SJCRH30 (cell line): Measurements from ENCODE around the gene KIF21A. TPM values are rescaled to one million over a fixed set of nuclear protein-coding genes. Genes with fewer than 3 reads are reported as not detected.
A peak's percentile ranks its signal among the peaks of the same experiment; 100 is the strongest.

Source experiments
- DNase-seq, 2 experiments: peaks; one replicate each; pipeline ENCODE4 v3.0.0-alpha.2; 2015 to 2020
- H3K27ac ChIP-seq: fragments of 250-450 bp; sonication (Bioruptor Pico); 2 replicates; pipeline ENCODE4 v1.5.1; 2020; ENCODE audit warnings: mild to moderate bottlenecking, moderate library complexity
- H3K27me3 ChIP-seq: fragments of 250-450 bp; sonication (Bioruptor Pico); 2 replicates; pipeline ENCODE4 v1.5.1; 2020; ENCODE audit warnings: mild to moderate bottlenecking, moderate library complexity
- H3K36me3 ChIP-seq: fragments of 250-450 bp; sonication (Bioruptor Pico); 2 replicates; pipeline ENCODE4 v1.5.1; 2020; ENCODE audit warnings: mild to moderate bottlenecking, moderate library complexity
- H3K4me1 ChIP-seq: fragments of 250-450 bp; sonication (Bioruptor Pico); 2 replicates; pipeline ENCODE4 v1.5.1; 2020; ENCODE audit warnings: mild to moderate bottlenecking, moderate library complexity
- H3K4me3 ChIP-seq: fragments of 250-450 bp; sonication (Bioruptor Pico); 2 replicates; pipeline ENCODE4 v1.5.1; 2020; ENCODE audit warnings: mild to moderate bottlenecking, moderate library complexity
- H3K9me3 ChIP-seq: fragments of 250-450 bp; sonication (Bioruptor Pico); replicated peaks from 2 replicates; pipeline ENCODE4 v1.5.1; 2020; ENCODE audit warnings: mild to moderate bottlenecking, moderate library complexity
- total RNA-seq: library from RNA; depleted of rRNA; stranded (reverse); fragments of >200 nt; shearing (Covaris generic); gene quantifications from 2 replicates; pipeline ENCODE4 v1.2.3, GENCODE V29; 2014

Gene KIF21A
- total RNA-seq, 1 experiment from 2014 or later, result 0.28 TPM

DNA sequence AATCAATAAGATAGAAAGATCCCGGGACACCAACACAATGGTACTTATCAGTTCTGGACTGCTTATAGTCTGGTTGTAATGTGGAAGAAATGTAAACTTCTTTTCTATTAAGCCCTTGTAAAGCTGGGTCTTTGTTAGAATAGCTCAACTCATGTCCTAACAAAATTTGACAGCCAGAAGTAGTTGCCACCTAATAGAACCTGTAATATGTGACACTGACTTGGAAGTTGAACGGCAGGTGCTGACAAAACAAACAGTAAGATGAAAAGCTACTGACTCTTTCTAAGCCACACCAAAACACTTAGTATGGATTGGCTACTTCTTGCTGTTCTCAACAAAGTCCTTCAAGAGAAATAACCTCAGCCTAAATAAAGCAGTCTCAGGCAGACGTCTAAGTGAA lies 56.6 kb downstream of the KIF21A start:
- no peak overlapping the region for H3K27ac ChIP-seq
- 0 out of 2 replicates have a peak, but pooled peaks cover 2% of the 10 kb centered on the region for H3K9me3 ChIP-seq
- H3K4me1 ChIP-seq, result no peaks in the 10 kb centered on the region
- H3K4me3 ChIP-seq, result no peak overlapping the region
- no peak for DNase-seq
- no peaks in the 10 kb centered on the region for H3K36me3 ChIP-seq
- H3K27me3 ChIP-seq, result no peaks in the 10 kb centered on the region

DNA sequence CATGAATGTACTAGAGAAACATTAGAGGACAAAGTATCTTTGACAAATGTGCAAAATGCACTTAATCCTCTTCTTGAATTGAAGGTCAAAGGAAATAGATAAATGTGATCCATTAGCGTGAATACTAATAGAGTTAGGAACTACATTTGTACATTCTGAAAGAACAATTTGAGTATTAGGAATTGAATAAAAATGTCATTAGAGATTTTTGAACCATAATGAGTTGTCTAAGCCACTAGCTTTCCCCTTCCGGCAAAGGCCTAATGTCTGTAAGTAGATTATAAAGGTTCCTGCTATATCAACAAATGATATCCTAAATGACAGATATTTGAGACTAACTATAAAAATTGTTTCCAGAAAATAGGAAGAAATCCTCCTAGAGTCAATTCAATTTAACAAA lies 59.8 kb downstream of the KIF21A start:
- no peak overlapping the region for H3K4me3 ChIP-seq
- no peaks in the 10 kb centered on the region for H3K9me3 ChIP-seq
- H3K27me3 ChIP-seq, result no peaks in the 10 kb centered on the region
- no peaks in the 10 kb centered on the region for H3K4me1 ChIP-seq
- H3K36me3 ChIP-seq, result no peaks in the 10 kb centered on the region
- no peak overlapping the region for H3K27ac ChIP-seq
- no peak for DNase-seq

DNA sequence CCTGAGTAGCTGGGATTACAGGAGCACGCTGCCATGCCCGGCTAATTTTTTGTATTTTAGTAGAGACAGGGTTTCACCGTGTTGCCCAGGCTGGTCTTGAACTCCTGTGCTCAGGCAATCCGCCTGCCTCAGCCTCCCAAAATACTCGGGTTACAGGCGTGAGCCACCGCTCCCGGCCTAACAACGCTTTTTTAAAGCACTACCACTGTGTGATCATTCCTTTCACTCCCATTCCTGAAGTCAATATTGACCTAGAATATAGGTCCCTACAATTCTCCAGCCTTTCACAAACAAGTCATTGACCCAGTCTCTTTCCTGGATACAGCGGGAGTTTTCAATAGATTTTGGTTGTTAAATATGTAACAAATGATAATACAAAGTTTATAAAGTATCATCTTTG lies 62.8 kb downstream of the KIF21A start:
- H3K27ac ChIP-seq, result no peak overlapping the region
- no peak for DNase-seq

GRCh38 chr12:39378341-39378740 lies 64.6 kb downstream of the KIF21A start:
- H3K4me1 ChIP-seq, result no peaks in the 10 kb centered on the region
- H3K27me3 ChIP-seq, result no peaks in the 10 kb centered on the region
- no peaks in the 10 kb centered on the region for H3K9me3 ChIP-seq
- no peak overlapping the region for H3K27ac ChIP-seq
- no peaks in the 10 kb centered on the region for H3K36me3 ChIP-seq
- no peak overlapping the region for H3K4me3 ChIP-seq
- DNase-seq, result no peak

More for the DNA sequence above, 62.8 kb downstream of the KIF21A start:
- H3K27me3 ChIP-seq, result no peaks in the 10 kb centered on the region
- no peak overlapping the region for H3K4me3 ChIP-seq
- H3K36me3 ChIP-seq, result no peaks in the 10 kb centered on the region
- H3K4me1 ChIP-seq, result no peaks in the 10 kb centered on the region
- no peaks in the 10 kb centered on the region for H3K9me3 ChIP-seq

DNA sequence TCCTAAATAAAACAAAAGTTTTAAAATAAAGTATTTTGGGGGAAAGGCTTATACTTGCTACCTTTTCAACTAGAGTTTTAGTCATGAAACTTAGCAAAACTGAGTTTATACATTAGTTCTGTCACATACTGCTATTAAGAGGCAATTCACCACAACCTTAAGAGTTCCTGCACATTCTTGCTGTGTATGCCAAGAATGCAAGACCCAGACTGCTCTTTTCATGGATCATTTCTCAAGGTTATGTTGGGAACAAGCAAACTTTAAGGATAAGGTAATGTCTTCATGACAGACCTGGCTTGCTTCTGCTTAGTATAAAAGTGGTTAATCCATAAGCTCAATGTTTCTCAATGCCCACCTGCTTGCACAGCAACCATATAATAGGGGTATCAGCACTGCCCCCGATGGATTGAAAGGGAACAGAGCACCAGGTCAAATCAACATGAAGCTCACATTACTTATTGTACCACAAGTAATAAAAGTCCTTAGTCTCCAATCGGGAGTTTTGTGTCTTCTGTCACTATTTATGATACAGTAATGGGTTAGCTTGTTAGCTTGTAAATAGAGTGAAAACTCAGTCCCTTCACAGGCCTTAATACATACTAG lies 67.6 kb downstream of the KIF21A start:
- no peaks in the 10 kb centered on the region for H3K4me1 ChIP-seq

DNA sequence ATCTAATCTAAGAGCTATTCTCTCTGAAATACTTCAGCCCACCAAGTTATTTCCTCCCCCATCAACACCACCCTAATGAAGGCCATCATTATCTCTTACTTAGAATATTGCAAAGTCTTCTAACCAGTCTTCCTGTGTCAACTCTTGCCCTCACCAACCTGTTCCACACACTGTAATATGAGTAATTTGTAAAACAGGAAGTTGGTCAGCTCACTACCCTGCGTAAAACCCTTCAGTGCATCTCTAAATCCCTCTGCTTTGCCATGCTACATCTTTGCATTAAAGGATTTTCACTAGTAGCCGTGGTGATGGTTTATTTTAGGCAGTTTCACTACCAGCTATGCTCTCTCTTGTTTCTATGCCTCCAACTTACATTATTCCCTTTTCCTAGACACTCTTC lies 70.0 kb downstream of the KIF21A start:
- Histone ChIP-seq H3K4me1 (no peaks in the 10 kb centered on the region), H3K9me3 (no peaks in the 10 kb centered on the region)
- peak in 1 of 2 experiments; percentile 6 for DNase-seq

More for the DNA sequence above, 67.6 kb downstream of the KIF21A start:
- Histone ChIP-seq H3K9me3 (no peaks in the 10 kb centered on the region), H3K36me3 (no peaks in the 10 kb centered on the region), H3K27ac (no peak overlapping the region), H3K4me3 (no peak overlapping the region), H3K27me3 (no peaks in the 10 kb centered on the region)
- no peak for DNase-seq

DNA sequence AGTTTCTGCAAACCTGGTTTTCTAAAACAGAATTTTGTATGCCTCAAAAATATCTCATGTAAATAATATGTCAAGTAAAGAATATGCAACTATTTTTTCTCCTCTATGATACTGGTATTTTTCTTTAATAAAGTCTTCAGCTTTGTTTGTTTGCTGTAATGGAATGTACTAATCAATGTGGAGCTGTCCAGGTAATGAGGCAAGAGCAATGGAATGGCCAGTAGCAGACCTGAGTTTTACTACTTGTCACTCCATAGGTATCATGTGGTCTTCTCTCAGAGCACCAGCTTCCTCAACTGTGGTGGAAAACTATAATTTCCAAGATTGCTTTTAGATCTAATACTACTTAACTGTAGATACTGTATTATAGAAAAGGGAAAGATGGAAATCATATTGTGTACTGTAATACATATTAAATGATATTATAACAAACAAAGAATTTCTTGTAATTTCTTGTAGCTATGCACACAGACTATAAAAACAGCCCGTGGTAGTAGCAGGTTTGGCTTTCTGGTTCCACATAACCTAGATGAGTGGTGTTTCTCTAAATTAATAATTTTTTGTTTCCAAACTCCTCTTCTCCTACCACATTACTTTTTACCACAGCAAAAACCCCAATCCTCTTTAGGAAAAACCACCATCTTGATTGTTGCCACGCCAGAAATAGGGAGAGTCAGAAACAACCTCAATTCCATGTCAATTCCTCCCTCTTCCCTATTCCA lies 70.6 kb downstream of the KIF21A start:
- H3K27me3 ChIP-seq, result no peaks in the 10 kb centered on the region
- H3K4me1 ChIP-seq, result no peaks in the 10 kb centered on the region
- no peaks in the 10 kb centered on the region for H3K36me3 ChIP-seq
- no peak overlapping the region for H3K4me3 ChIP-seq
- no peak overlapping the region for H3K27ac ChIP-seq
- H3K9me3 ChIP-seq, result no peaks in the 10 kb centered on the region
- no peak for DNase-seq

More for the DNA sequence above, 70.0 kb downstream of the KIF21A start:
- Histone ChIP-seq H3K27ac (no peak overlapping the region), H3K27me3 (no peaks in the 10 kb centered on the region), H3K4me3 (no peak overlapping the region), H3K36me3 (no peaks in the 10 kb centered on the region)

- no peaks in the 10 kb centered on the region for H3K9me3 ChIP-seq
- no peaks in the 10 kb centered on the region for H3K4me1 ChIP-seq
- DNase-seq, result no peak
- H3K27me3 ChIP-seq, result no peaks in the 10 kb centered on the region
- no peak overlapping the region for H3K4me3 ChIP-seq
- H3K27ac ChIP-seq, result no peak overlapping the region
- no peaks in the 10 kb centered on the region for H3K36me3 ChIP-seq
Observed at GRCh38 chr12:39369756-39370155, 73.2 kb downstream of the KIF21A start.

GRCh38 chr12:39368891-39369290 lies 74.0 kb downstream of the KIF21A start:
- H3K27me3 ChIP-seq, result no peaks in the 10 kb centered on the region
- H3K27ac ChIP-seq, result no peak overlapping the region
- no peak for DNase-seq
- H3K9me3 ChIP-seq, result no peaks in the 10 kb centered on the region
- H3K4me1 ChIP-seq, result no peaks in the 10 kb centered on the region
- no peak overlapping the region for H3K4me3 ChIP-seq
- no peaks in the 10 kb centered on the region for H3K36me3 ChIP-seq

GRCh38 chr12:39368096-39368495 lies 74.8 kb downstream of the KIF21A start:
- Histone ChIP-seq H3K36me3 (no peaks in the 10 kb centered on the region), H3K27me3 (no peaks in the 10 kb centered on the region), H3K4me3 (no peak overlapping the region), H3K9me3 (no peaks in the 10 kb centered on the region), H3K27ac (no peak overlapping the region), H3K4me1 (no peaks in the 10 kb centered on the region)
- no peak for DNase-seq

- Histone ChIP-seq H3K36me3 (no peaks in the 10 kb centered on the region), H3K27me3 (no peaks in the 10 kb centered on the region), H3K4me1 (no peaks in the 10 kb centered on the region), H3K27ac (no peak overlapping the region), H3K9me3 (no peaks in the 10 kb centered on the region), H3K4me3 (no peak overlapping the region)
- DNase-seq, result no peak
Observed at GRCh38 chr12:39367494-39367893, 75.4 kb downstream of the KIF21A start.

GRCh38 chr12:39365364-39366001 lies 77.4 kb downstream of the KIF21A start:
- no peaks in the 10 kb centered on the region for H3K36me3 ChIP-seq
- no peaks in the 10 kb centered on the region; the same call in 1 of the 2 replicates for H3K27me3 ChIP-seq
- no peaks in the 10 kb centered on the region for H3K9me3 ChIP-seq
- no peak overlapping the region for H3K4me3 ChIP-seq
- H3K4me1 ChIP-seq, result no peaks in the 10 kb centered on the region
- DNase-seq, result no peak
- no peak overlapping the region for H3K27ac ChIP-seq

- H3K27ac ChIP-seq, result no peak overlapping the region
- no peak for DNase-seq
- no peaks in the 10 kb centered on the region for H3K4me1 ChIP-seq
- H3K27me3 ChIP-seq, result peaks cover 3% of the 10 kb centered on the region; the same call in 1 of the 2 replicates
- H3K9me3 ChIP-seq, result no peaks in the 10 kb centered on the region
- no peak overlapping the region for H3K4me3 ChIP-seq
- no peaks in the 10 kb centered on the region for H3K36me3 ChIP-seq
Observed at GRCh38 chr12:39364196-39364595, 78.7 kb downstream of the KIF21A start.

DNA sequence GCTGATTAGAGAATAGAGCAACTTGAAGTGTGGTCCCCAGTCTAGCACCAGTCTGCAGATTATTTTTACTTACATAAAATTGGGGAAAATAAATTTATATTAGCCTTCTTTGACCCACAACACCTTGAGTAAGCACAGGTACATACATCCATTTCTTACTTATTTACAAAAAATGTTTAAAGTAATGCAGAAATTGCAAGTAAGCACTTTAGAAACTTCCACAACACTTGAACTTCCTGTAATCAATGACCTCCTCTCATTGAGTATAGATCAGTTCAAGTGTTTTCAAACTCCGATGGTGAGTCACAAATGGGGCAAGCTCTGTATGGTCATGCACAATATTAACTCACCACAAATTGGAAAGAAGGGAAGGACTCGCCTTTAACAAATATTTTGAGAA lies 83.3 kb downstream of the KIF21A start:
- peaks cover 6% of the 10 kb centered on the region for H3K27me3 ChIP-seq
- no peak overlapping the region for H3K27ac ChIP-seq
- H3K9me3 ChIP-seq, result no peaks in the 10 kb centered on the region
- no peak overlapping the region for H3K4me3 ChIP-seq
- no peaks in the 10 kb centered on the region for H3K36me3 ChIP-seq
- no peaks in the 10 kb centered on the region for H3K4me1 ChIP-seq
- DNase-seq, result no peak

DNA sequence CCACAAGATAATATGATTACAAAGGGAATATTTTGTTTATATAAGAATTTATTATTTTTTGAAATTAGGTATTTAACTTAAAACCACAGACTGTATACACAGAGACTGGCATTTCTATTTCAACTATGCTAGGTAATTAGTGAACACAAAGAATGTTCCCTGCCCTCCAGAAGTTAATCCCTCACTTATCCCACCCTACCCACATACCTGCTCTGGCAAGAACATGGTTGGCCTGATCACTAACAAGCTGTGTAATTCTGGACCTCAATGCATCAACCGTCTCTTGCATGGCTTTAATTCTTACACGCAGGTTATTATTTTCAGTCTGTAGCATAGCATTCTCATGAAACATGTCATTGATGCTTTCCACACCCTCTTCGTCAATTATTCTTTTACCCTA lies 85.9 kb downstream of the KIF21A start:
- no peaks in the 10 kb centered on the region for H3K36me3 ChIP-seq
- no peak overlapping the region for H3K27ac ChIP-seq
- no peak overlapping the region for H3K4me3 ChIP-seq
- H3K9me3 ChIP-seq, result no peaks in the 10 kb centered on the region
- peaks cover 7% of the 10 kb centered on the region for H3K27me3 ChIP-seq
- DNase-seq, result no peak
- no peaks in the 10 kb centered on the region for H3K4me1 ChIP-seq
